GM23248 (cell line): ENCODE results near the gene TWNK.

Experiments
- EZH2 ChIP-seq: fragments of 200-600 bp; sonication (generic); IDR thresholded peaks from 2 replicates; pipeline ENCODE4 v1.6.1; 2018; ENCODE audit warnings: antibody characterized with exemption, mild to moderate bottlenecking; ENCODE audit not compliant: insufficient read depth, poor library complexity, severe bottlenecking
- EZH2phosphoT487 ChIP-seq: fragments of 200-600 bp; sonication (generic); IDR thresholded peaks from 2 replicates; pipeline ENCODE4 v1.6.1; 2018; ENCODE audit warnings: antibody characterized with exemption, moderate library complexity, mild to moderate bottlenecking, low read depth; ENCODE audit not compliant: insufficient read depth

DNA sequence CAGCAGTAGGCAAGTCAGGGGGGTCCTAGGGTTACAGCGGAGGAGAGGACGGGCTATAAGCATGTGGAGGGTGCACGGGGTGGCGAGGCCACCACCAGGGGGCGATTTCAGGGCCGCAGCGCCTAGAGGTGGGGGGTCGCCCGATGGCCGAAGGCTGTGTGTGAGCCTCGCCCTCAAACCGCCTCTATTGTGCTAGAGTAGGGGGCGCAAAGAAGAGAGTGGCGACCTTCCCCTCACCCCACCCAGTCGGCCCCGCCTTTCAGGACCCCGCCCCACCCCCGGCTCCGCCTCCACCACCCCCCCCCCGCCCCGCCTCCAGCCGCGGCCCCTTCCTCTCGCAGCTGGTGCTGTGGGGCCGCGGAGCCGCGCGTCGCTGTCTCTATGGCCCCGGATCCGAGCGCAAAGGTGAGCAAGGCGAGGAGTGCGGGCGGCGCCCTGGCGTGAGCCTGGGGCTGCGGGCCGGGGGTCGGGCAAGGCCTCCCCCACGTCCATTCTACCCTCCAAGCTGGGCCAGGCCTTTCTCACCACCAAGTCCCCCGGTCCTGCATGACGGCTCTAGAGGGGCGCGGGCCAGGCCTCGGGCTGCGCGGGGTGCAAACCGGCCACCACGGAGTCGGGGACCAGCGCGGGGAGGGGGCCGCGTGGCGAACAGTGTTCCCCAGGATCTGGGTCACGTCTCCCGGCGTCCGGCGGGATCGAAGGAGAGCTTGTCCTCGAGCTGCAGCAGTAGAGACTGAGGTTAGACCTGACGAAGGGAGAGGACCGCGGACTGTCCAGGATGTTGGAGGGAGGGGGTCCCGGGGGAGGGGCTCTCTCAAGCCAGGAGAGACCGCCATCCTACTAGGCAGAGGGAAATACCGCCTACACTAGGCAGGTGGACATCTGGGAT lies 17.9 kb upstream of the TWNK start, which contains the start of gene SEMA4G:
- TF ChIP-seq EZH2phosphoT487 (no peak), EZH2 (no peak)
